ENCODE data around the gene CHD6. TPM values are rescaled to one million over a fixed set of nuclear protein-coding genes. Genes with fewer than 3 reads are reported as not detected.

Gene CHD6
- total RNA-seq, 2 experiments from 2014 or later: 114 to 126 TPM

DNA sequence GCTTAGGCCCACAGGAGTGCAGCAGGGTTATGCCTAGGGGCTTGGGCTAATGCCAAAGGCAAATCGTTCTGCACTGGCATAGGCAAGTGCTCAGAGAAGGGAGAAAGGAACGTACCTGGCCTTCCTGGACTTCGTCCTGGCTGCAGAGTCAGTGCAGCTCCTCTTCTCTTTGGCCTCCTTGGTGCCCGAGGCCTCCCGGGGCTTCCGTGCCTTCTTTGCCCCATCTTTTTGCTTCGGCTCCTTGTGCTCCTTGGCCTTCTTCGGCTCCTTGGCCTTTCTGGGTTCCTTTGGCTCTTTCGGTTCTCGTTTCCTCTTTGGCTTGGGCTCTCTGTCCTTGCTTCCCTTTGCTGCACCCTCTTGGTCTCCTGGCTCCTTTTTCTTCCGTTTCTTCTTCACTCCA is 85.2 kb downstream of the CHD6 start:
- Histone ChIP-seq H3K9me3 (ENCODE audit: control insufficient read depth in 1 of 2, insufficient read depth in 1 of 2, low read length in 2 of 2) (peaks cover 0 to 1% of the 10 kb centered on the region in 2 experiments), H3K27me3 (ENCODE audit: control insufficient read depth in 1 of 2, insufficient read depth in 2 of 2, low read length in 2 of 2) (no peaks in the 10 kb centered on the region), H3K27ac (ENCODE audit: low read depth in 1 of 2, low read length in 2 of 2) (no peak overlapping the region), H3K4me3 (ENCODE audit: low read length) (no peak overlapping the region), H3K4me1 (ENCODE audit: insufficient read depth, low read length) (peaks cover 3% of the 10 kb centered on the region), H3K36me3 (ENCODE audit: insufficient read depth, low read length) (peaks cover 26% of the 10 kb centered on the region)
- Mint-ChIP-seq H3K4me3 (no peak overlapping the region), H3K36me3 (ENCODE audit: low read depth) (peaks cover 69% of the 10 kb centered on the region), H3K4me1 (ENCODE audit: low read depth) (peaks cover 59% of the 10 kb centered on the region), H3K9me3 (peaks cover 4% of the 10 kb centered on the region), H3K27ac (no peak overlapping the region), H3K27me3 (no peaks in the 10 kb centered on the region)
- CTCF ChIA-PET: no interaction called here
- POLR2A ChIA-PET: no interaction called here
- intact Hi-C loops (cut with DNase I, micrococcal nuclease): no loop called here
- TF ChIP-seq, protein P1, sequence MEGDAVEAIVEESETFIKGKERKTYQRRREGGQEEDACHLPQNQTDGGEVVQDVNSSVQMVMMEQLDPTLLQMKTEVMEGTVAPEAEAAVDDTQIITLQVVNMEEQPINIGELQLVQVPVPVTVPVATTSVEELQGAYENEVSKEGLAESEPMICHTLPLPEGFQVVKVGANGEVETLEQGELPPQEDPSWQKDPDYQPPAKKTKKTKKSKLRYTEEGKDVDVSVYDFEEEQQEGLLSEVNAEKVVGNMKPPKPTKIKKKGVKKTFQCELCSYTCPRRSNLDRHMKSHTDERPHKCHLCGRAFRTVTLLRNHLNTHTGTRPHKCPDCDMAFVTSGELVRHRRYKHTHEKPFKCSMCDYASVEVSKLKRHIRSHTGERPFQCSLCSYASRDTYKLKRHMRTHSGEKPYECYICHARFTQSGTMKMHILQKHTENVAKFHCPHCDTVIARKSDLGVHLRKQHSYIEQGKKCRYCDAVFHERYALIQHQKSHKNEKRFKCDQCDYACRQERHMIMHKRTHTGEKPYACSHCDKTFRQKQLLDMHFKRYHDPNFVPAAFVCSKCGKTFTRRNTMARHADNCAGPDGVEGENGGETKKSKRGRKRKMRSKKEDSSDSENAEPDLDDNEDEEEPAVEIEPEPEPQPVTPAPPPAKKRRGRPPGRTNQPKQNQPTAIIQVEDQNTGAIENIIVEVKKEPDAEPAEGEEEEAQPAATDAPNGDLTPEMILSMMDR (IDR thresholded peaks at IDR 0.05): no peak
- no peak for ATAC-seq (ENCODE audit: poor library complexity)
- DNase-seq: no peak

DNA sequence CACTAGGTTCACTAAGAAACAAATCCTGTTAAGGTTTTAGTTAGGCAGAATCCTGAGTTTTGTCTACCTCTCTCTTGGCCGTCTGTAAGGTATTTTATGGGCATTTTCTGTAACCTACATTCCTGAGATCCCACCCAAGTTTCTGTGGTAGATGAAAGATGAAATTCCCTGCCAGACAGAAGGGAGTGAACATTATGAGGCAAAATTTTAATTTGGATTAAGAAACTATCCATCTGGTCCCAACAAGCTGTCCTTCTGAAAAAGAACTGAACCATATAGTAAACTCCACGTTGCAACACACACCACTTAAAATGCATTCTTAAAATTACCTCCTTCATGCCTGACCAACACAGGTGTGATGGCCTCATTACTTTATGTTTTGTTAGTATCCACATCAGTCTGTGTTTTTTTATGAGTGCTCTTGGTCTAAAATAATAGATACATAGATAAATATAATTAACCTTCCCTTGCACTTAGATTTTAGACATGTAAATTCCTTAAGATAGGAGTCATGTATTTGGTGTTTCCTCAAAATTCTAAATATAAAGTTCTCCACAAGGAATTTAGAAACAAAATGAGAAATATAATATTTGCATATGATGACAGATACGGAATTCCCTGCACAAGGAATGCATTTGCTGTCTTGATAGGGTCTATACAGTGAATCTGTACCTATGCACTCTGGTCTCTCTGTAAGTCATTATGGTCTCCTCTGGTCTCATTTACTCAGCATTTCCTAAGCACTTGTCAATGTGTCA is 86.5 kb downstream of the CHD6 start:
- intact Hi-C loops (cut with DNase I, micrococcal nuclease): no loop called here
- no peaks in the 10 kb centered on the region for H3K9me3 ChIP-seq (ENCODE audit: control insufficient read depth in 1 of 2, insufficient read depth in 1 of 2, low read length in 2 of 2)
- POLR2A ChIA-PET: no interaction called here
- no peaks in the 10 kb centered on the region for H3K27me3 ChIP-seq (ENCODE audit: control insufficient read depth in 1 of 2, insufficient read depth in 2 of 2, low read length in 2 of 2)
- DNase-seq: no peak
- H3K36me3 ChIP-seq (ENCODE audit: insufficient read depth, low read length): peaks cover 30% of the 10 kb centered on the region
- TF ChIP-seq, protein P1 (IDR thresholded peaks at IDR 0.05): no peak
- CTCF ChIA-PET: interaction anchor here (1.1 kb wide), 1 partner anchor 24 kb away, joined by 3 read pairs; no protein-coding TSS in a partner anchor
- peaks cover 3% of the 10 kb centered on the region for H3K4me1 ChIP-seq (ENCODE audit: insufficient read depth, low read length)
- Mint-ChIP-seq H3K27me3 (no peaks in the 10 kb centered on the region), H3K9me3 (no peaks in the 10 kb centered on the region), H3K4me1 (ENCODE audit: low read depth) (peaks cover 69% of the 10 kb centered on the region), H3K4me3 (no peak overlapping the region), H3K27ac (no peak overlapping the region), H3K36me3 (ENCODE audit: low read depth) (peaks cover 69% of the 10 kb centered on the region)
- H3K27ac ChIP-seq (ENCODE audit: low read depth in 1 of 2, low read length in 2 of 2): no peak overlapping the region
- H3K4me3 ChIP-seq (ENCODE audit: low read length): no peak overlapping the region
- no peak for ATAC-seq (ENCODE audit: poor library complexity)

DNA sequence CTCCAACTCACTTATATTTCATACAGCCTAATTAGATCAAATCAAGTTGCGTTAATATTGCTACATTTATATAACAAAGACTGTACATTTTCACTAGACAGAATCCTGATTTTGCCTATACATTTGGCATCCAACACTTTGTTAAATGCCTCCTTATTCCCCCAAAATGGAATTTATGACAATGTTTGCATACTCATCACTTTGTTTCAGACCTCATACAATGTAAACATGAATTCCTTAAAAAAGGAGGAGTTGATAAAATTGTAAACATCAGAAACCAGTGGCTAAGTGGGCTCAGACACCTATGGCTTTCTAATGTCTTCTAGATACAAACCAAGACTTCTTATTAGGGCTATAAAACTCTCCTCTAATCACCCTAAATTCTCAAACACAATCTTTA is 87.3 kb downstream of the CHD6 start:
- POLR2A ChIA-PET: interaction anchor here (0.6 kb wide), 1 partner anchor 76 kb away, joined by 3 read pairs; no protein-coding TSS in a partner anchor
- H3K4me3 ChIP-seq (ENCODE audit: low read length): no peak overlapping the region
- H3K27me3 Mint-ChIP-seq: no peaks in the 10 kb centered on the region
- H3K4me1 ChIP-seq (ENCODE audit: insufficient read depth, low read length): peaks cover 3% of the 10 kb centered on the region
- no peak overlapping the region for H3K27ac ChIP-seq (ENCODE audit: low read depth in 1 of 2, low read length in 2 of 2)
- TF ChIP-seq, protein P1 (IDR thresholded peaks at IDR 0.05): no peak
- DNase-seq: no peak
- H3K27me3 ChIP-seq (ENCODE audit: control insufficient read depth in 1 of 2, insufficient read depth in 2 of 2, low read length in 2 of 2): no peaks in the 10 kb centered on the region
- H3K36me3 Mint-ChIP-seq (ENCODE audit: low read depth): peaks cover 70% of the 10 kb centered on the region
- peak overlapping the region; percentile 24 for H3K27ac Mint-ChIP-seq
- CTCF ChIA-PET: interaction anchor here (1.1 kb wide), 1 partner anchor 23 kb away, joined by 3 read pairs; no protein-coding TSS in a partner anchor
- intact Hi-C loops (cut with DNase I, micrococcal nuclease): no loop called here
- H3K4me3 Mint-ChIP-seq: no peak overlapping the region
- H3K9me3 Mint-ChIP-seq: no peaks in the 10 kb centered on the region
- H3K9me3 ChIP-seq (ENCODE audit: control insufficient read depth in 1 of 2, insufficient read depth in 1 of 2, low read length in 2 of 2): no peaks in the 10 kb centered on the region
- no peak for ATAC-seq (ENCODE audit: poor library complexity)
- peaks cover 30% of the 10 kb centered on the region for H3K36me3 ChIP-seq (ENCODE audit: insufficient read depth, low read length)
- H3K4me1 Mint-ChIP-seq (ENCODE audit: low read depth): peaks cover 77% of the 10 kb centered on the region
